ENCODE results near the gene SERPINB1.

DNA sequence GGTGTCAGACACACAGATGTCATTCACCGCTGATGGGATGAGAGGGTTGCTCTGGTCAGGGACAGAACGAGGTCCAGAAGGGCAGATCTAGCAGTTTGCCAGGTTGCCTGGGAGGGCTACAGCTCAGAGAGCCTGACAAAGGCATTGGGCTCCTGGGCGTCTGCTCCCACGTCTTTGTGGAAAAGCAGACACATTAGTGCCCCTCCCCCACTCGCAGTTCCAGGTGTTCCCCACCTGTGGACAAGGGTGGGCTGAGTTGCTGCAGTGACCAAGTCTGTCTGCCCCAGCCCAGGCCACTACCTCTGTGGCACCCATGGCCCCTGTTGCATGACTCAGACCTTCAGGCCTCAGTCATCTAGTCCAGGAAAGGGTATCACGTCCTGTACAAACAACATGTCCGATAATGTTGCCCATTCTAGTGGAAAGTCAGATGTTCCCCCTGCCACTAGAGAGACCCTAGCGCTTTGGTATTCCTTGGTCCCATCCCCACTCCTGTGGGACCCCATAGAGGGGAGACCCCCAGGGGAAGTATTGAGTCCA lies 39.1 kb downstream of the SERPINB1 start:
- no peak for TF ChIP-seq CTCF (IDR thresholded peaks at IDR 0.05)
- TF ChIP-seq POLR2A (IDR thresholded peaks at IDR 0.05), result no peak
